CD4-positive, CD25-positive, alpha-beta regulatory T cell (primary cell): Measurements from ENCODE around the gene ATXN10. TPM values are rescaled to one million over a fixed set of nuclear protein-coding genes. Genes with fewer than 3 reads are reported as not detected.

ENCODE experiments used
- ATAC-seq, 2 donors: fragments of 150-1000 bp; cut with Tn5 transposase; one replicate each; pipeline ENCODE4 v1.10.0; 2021; ENCODE audit warnings: low read depth in 2 of 2, moderate number of reproducible peaks in 2 of 2, moderate library complexity in 1 of 2
- DNase-seq, 3 donors: peaks; one replicate each; pipeline versions ENCODE4 v3.0.0 to v3.0.0-alpha.2; 2012 to 2022; ENCODE audit warnings: mixed read lengths in 1 of 3
- H3K27ac ChIP-seq: one replicate; pipeline ENCODE4 v1.7.0; 2013; ENCODE audit warnings: mild to moderate bottlenecking, low read length; ENCODE audit not compliant: insufficient read depth, poor library complexity, severe bottlenecking
- H3K27me3 ChIP-seq: one replicate; pipeline ENCODE4 v1.7.0; 2013; ENCODE audit warnings: low read length; ENCODE audit not compliant: control insufficient read depth, insufficient read depth
- H3K36me3 ChIP-seq: one replicate; pipeline ENCODE4 v1.7.0; 2013; ENCODE audit warnings: mild to moderate bottlenecking, low read length, moderate library complexity; ENCODE audit not compliant: control insufficient read depth, insufficient read depth
- H3K4me1 ChIP-seq: 2 replicates; pipeline ENCODE4 v1.7.0; 2013; ENCODE audit warnings: mild to moderate bottlenecking, low read length; ENCODE audit not compliant: insufficient read depth, control insufficient read depth, poor library complexity, severe bottlenecking
- H3K4me3 ChIP-seq: one replicate; pipeline ENCODE4 v1.7.0; 2013; ENCODE audit warnings: low read depth, mild to moderate bottlenecking, low read length, moderate library complexity
- H3K9me3 ChIP-seq, 2 experiments: 1 replicate in 1 of 2; 2 replicates in 1 of 2; pipeline ENCODE4 v1.7.0; 2013; ENCODE audit warnings: low read length in 2 of 2, mild to moderate bottlenecking in 1 of 2, moderate library complexity in 1 of 2; ENCODE audit not compliant: control insufficient read depth in 2 of 2
- H3K27ac Mint-ChIP-seq, 3 donors: one replicate each; pipeline ENCODE4 v1.8.0; 2020 to 2022; ENCODE audit warnings: mild to moderate bottlenecking in 3 of 3, mixed read lengths in 3 of 3, moderate library complexity in 2 of 3
- H3K27me3 Mint-ChIP-seq: one replicate; pipeline ENCODE4 v1.8.0; 2022; ENCODE audit warnings: mild to moderate bottlenecking, mixed read lengths
- H3K36me3 Mint-ChIP-seq: one replicate; pipeline ENCODE4 v1.8.0; 2020; ENCODE audit warnings: mixed read lengths
- H3K4me1 Mint-ChIP-seq, 4 donors: one replicate each; pipeline ENCODE4 v1.8.0; 2020 to 2022; ENCODE audit warnings: mixed read lengths in 4 of 4, mild to moderate bottlenecking in 1 of 4
- H3K4me3 Mint-ChIP-seq, 4 donors: one replicate each; pipeline ENCODE4 v1.8.0; 2020 to 2022; ENCODE audit warnings: mild to moderate bottlenecking in 4 of 4, mixed read lengths in 4 of 4, moderate library complexity in 3 of 4
- H3K9me3 Mint-ChIP-seq, 7 donors: one replicate each; pipeline ENCODE4 v1.8.0; 2020 to 2022; ENCODE audit warnings: mixed read lengths in 7 of 7, mild to moderate bottlenecking in 3 of 7, moderate library complexity in 2 of 7
- polyA plus RNA-seq, 4 donors: library from polyadenylated mRNA; unstranded; fragments of 300-500 nt; fragmentation: Illumina TruSeq; gene quantifications; one replicate each; pipeline ENCODE4 v1.2.3, GENCODE V29; 2021
- total RNA-seq: library from RNA; stranded (reverse); gene quantifications from one replicate; pipeline ENCODE4 v1.2.3, GENCODE V29; 2022

Gene ATXN10
- total and polyA plus RNA-seq, 5 donors from 2014 or later: 61.7 to 107 (median 80.6) TPM

DNA sequence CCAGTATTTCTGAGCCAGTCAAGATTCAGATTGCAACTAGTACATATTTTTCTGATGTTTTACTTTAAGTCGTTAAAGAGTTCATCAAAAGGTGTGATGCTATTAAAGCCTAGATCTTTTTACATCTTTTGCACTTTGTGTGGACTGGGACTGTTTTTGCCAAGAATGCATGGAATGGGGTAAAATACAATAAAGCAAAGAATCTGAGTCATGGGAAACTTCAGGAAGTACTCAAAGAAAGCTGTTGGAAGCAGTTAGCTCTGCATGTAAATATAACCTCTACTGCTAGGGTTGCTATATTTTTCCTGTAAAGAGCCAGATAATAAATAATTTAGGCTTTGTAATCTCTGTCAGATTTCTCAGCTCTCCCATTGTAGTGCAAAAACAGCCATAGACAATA, 20.9 kb downstream of the ATXN10 start:
- H3K36me3 Mint-ChIP-seq: peaks cover 26% of the 10 kb centered on the region
- no peak overlapping the region for H3K27ac ChIP-seq
- no peaks in the 10 kb centered on the region for H3K9me3 ChIP-seq
- H3K4me1 ChIP-seq: no peaks in the 10 kb centered on the region
- no peak overlapping the region for H3K4me3 Mint-ChIP-seq
- H3K4me1 Mint-ChIP-seq: peaks cover 23 to 31% (median 27%) of the 10 kb centered on the region in 4 donors
- DNase-seq (no peak), ATAC-seq (no peak)
- no peaks in the 10 kb centered on the region for H3K27me3 Mint-ChIP-seq
- no peaks in the 10 kb centered on the region for H3K27me3 ChIP-seq
- peaks cover 37% of the 10 kb centered on the region for H3K36me3 ChIP-seq
- no peaks in the 10 kb centered on the region for H3K9me3 Mint-ChIP-seq
- no peak overlapping the region for H3K4me3 ChIP-seq
- H3K27ac Mint-ChIP-seq: peak overlapping the region in 1 of 3 donors; percentile 36

GRCh38 chr22:45693835-45694234, 22.2 kb downstream of the ATXN10 start:
- H3K9me3 ChIP-seq: no peaks in the 10 kb centered on the region
- Mint-ChIP-seq H3K36me3 (peaks cover 32% of the 10 kb centered on the region), H3K4me1 (peaks cover 16 to 22% (median 19%) of the 10 kb centered on the region in 4 donors), H3K9me3 (no peaks in the 10 kb centered on the region), H3K27me3 (no peaks in the 10 kb centered on the region), H3K4me3 (no peak overlapping the region), H3K27ac (no peak overlapping the region)
- H3K36me3 ChIP-seq: peaks cover 41% of the 10 kb centered on the region
- ATAC-seq (no peak), DNase-seq (no peak)
- H3K4me1 ChIP-seq: no peaks in the 10 kb centered on the region
- H3K27me3 ChIP-seq: no peaks in the 10 kb centered on the region
- H3K4me3 ChIP-seq: no peak overlapping the region
- H3K27ac ChIP-seq: no peak overlapping the region

DNA sequence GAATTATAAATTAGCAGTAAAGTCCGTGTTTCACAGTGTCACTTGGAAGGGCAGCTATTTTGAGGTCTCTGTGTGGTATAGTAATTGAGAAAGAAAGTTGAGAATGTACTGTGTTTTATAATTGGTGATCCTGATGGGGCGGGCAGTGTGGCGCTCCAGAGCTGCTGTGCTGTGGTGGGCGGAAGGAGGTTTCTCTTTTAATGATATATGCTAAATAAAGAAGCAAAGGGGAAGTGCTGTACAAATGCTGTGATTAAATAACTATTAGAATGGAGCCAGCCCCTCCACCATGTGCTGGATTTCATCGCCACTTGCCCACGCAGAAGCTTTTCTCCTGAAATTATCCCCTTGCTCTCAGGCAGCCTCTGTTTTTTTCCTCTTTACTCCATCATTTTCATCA, 24.6 kb downstream of the ATXN10 start:
- H3K27me3 Mint-ChIP-seq: no peaks in the 10 kb centered on the region
- H3K4me1 ChIP-seq: no peaks in the 10 kb centered on the region
- H3K36me3 Mint-ChIP-seq: peaks cover 41% of the 10 kb centered on the region

DNA sequence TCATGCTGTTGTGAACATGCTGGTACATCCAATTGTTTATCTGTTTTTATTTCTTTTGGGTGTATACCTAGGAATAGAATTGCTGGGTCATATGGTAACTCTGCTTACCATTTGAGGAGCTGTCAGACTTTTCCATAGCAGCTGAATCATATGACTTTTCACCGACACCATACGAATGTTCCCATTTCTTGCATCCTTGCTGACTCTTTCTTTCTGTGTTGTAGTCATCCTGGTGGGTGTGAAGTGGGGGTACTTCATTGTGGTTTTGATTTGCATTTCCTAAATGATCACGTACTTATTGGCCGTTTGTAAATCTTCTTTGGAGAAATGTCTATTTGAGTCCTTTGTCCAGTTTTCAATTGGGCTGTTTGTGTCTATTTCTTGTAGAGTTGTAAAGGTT, 26.5 kb downstream of the ATXN10 start:
- Histone ChIP-seq H3K36me3 (peaks cover 41% of the 10 kb centered on the region), H3K27me3 (no peaks in the 10 kb centered on the region), H3K27ac (no peak overlapping the region), H3K9me3 (no peaks in the 10 kb centered on the region), H3K4me1 (no peaks in the 10 kb centered on the region), H3K4me3 (no peak overlapping the region)
- H3K36me3 Mint-ChIP-seq: peaks cover 54% of the 10 kb centered on the region
- no peaks in the 10 kb centered on the region for H3K9me3 Mint-ChIP-seq
- ATAC-seq (no peak), DNase-seq (no peak)
- H3K27me3 Mint-ChIP-seq: no peaks in the 10 kb centered on the region
- H3K4me1 Mint-ChIP-seq: peaks cover 0 to 11% (median 6%) of the 10 kb centered on the region in 4 donors
- no peak overlapping the region for H3K4me3 Mint-ChIP-seq
- H3K27ac Mint-ChIP-seq: no peak overlapping the region

More for the DNA sequence above, 24.6 kb downstream of the ATXN10 start:
- Mint-ChIP-seq H3K4me3 (no peak overlapping the region), H3K4me1 (peaks cover 0 to 8% (median 3%) of the 10 kb centered on the region in 4 donors), H3K9me3 (no peaks in the 10 kb centered on the region), H3K27ac (peak overlapping the region in 1 of 3 donors; percentile 62)
- Histone ChIP-seq H3K27me3 (no peaks in the 10 kb centered on the region), H3K4me3 (no peak overlapping the region), H3K36me3 (peaks cover 36% of the 10 kb centered on the region), H3K27ac (no peak overlapping the region), H3K9me3 (no peaks in the 10 kb centered on the region)
- ATAC-seq (no peak), DNase-seq (no peak)

- Histone ChIP-seq H3K4me1 (no peaks in the 10 kb centered on the region), H3K4me3 (no peak overlapping the region), H3K9me3 (no peaks in the 10 kb centered on the region), H3K27me3 (no peaks in the 10 kb centered on the region), H3K27ac (no peak overlapping the region), H3K36me3 (peaks cover 52% of the 10 kb centered on the region)
- H3K4me1 Mint-ChIP-seq: peaks cover 5 to 30% (median 14%) of the 10 kb centered on the region in 4 donors
- ATAC-seq (no peak), DNase-seq (no peak)
- peaks cover 68% of the 10 kb centered on the region for H3K36me3 Mint-ChIP-seq
- no peaks in the 10 kb centered on the region for H3K9me3 Mint-ChIP-seq
- H3K27ac Mint-ChIP-seq: no peak overlapping the region
- H3K27me3 Mint-ChIP-seq: no peaks in the 10 kb centered on the region
- no peak overlapping the region for H3K4me3 Mint-ChIP-seq
Observed at GRCh38 chr22:45702981-45703380, 31.3 kb downstream of the ATXN10 start.

DNA sequence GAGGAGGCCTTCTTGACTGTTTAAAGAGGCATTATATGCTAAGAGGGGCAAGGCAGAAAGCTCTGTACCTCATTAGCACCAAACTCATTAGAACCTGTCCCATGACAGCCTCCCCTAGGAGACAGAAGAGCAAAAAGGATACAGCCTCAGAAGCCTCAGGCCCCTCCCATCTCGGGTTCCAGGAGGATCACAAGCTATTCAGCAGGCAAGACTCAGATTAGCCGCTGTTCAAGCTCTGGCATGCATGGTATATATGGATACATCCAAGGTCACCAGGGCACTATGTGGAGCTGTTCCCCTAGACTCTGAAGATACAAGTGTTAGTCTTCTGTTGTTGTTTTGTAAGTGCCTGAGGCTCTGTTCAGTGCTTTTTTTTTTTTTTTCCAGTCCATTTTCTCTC, 32.1 kb downstream of the ATXN10 start:
- no peaks in the 10 kb centered on the region for H3K9me3 ChIP-seq
- H3K4me3 ChIP-seq: no peak overlapping the region
- H3K27ac ChIP-seq: no peak overlapping the region
- no peak overlapping the region for H3K4me3 Mint-ChIP-seq
- H3K4me1 Mint-ChIP-seq: peaks cover 9 to 34% (median 14%) of the 10 kb centered on the region in 4 donors
- peaks cover 48% of the 10 kb centered on the region for H3K36me3 ChIP-seq
- no peaks in the 10 kb centered on the region for H3K27me3 ChIP-seq
- no peaks in the 10 kb centered on the region for H3K27me3 Mint-ChIP-seq
- peaks cover 66% of the 10 kb centered on the region for H3K36me3 Mint-ChIP-seq
- DNase-seq: no peak
- H3K4me1 ChIP-seq: no peaks in the 10 kb centered on the region
- H3K9me3 Mint-ChIP-seq: no peaks in the 10 kb centered on the region
- H3K27ac Mint-ChIP-seq: peak overlapping the region in 2 of 3 donors; percentile 35 to 39
- no peak for ATAC-seq

DNA sequence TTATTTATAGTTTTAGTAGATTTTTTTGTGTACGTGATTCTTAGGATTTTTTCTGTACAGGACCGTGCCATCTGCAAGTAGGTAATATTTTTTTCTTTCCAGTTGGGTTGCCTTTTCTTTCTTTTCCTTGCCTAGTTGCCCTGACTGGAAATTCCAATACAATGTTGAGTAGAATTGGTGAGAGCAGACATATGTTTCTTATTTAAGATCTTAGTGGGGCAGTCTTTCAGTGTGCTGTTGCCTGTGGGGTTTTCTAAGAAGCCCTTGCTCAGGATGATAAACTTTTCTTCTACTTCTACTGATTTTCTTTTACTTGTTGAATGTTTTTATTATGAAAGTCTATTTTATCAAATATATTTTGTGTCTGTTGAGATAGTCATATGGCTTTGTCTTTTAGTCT, 33.0 kb downstream of the ATXN10 start:
- H3K36me3 ChIP-seq: peaks cover 53% of the 10 kb centered on the region
- Mint-ChIP-seq H3K9me3 (no peaks in the 10 kb centered on the region), H3K36me3 (peaks cover 70% of the 10 kb centered on the region), H3K4me1 (peaks cover 13 to 43% (median 18%) of the 10 kb centered on the region in 4 donors), H3K27ac (peak overlapping the region in 1 of 3 donors; percentile 35), H3K4me3 (no peak overlapping the region), H3K27me3 (no peaks in the 10 kb centered on the region)
- DNase-seq (no peak), ATAC-seq (no peak)
- H3K27ac ChIP-seq: no peak overlapping the region
- no peaks in the 10 kb centered on the region for H3K27me3 ChIP-seq
- H3K4me1 ChIP-seq: no peaks in the 10 kb centered on the region
- no peaks in the 10 kb centered on the region for H3K9me3 ChIP-seq
- H3K4me3 ChIP-seq: no peak overlapping the region

DNA sequence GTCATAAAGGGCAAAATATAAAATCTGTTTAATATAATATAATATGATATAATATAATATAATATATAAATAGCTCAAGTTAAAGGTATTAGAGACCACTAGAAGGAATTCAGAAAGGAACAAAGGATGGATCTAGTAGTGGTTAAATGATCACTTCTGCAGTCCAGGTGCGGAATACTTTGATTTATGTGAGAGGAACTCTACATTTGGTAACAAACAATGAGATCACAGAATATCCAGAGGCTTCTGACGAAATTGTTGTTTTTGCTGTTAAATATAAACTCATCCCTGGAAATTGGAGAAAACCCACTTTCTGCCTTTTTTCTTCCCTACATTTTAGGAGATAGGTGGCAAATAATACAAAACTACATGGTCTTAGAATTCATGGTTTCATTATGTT, 36.0 kb downstream of the ATXN10 start:
- H3K36me3 ChIP-seq: peaks cover 46% of the 10 kb centered on the region
- H3K27ac ChIP-seq: no peak overlapping the region
- no peak overlapping the region for H3K4me3 Mint-ChIP-seq
- no peaks in the 10 kb centered on the region for H3K4me1 ChIP-seq
- no peaks in the 10 kb centered on the region for H3K27me3 Mint-ChIP-seq
- H3K4me3 ChIP-seq: no peak overlapping the region
- no peaks in the 10 kb centered on the region for H3K27me3 ChIP-seq
- H3K9me3 ChIP-seq: no peaks in the 10 kb centered on the region
- DNase-seq: no peak
- H3K4me1 Mint-ChIP-seq: peaks cover 12 to 43% (median 21%) of the 10 kb centered on the region in 4 donors
- H3K27ac Mint-ChIP-seq: peak overlapping the region in 1 of 3 donors; percentile 18
- ATAC-seq: no peak
- peaks cover 67% of the 10 kb centered on the region for H3K36me3 Mint-ChIP-seq
- no peaks in the 10 kb centered on the region for H3K9me3 Mint-ChIP-seq
